Progenitor cell of endocrine pancreas (in vitro differentiated cells): ENCODE measurements around the gene ORAI2. TPM values are rescaled to one million over a fixed set of nuclear protein-coding genes. Genes with fewer than 3 reads are reported as not detected.
"Not testable (repeated sequence)": the region's sequence is repeated elsewhere in the genome, so short reads cannot be mapped to it uniquely, and the experiment has no call there.

ENCODE experiments used
- DNase-seq: peaks from one replicate; pipeline ENCODE4 v3.0.0; 2021; ENCODE audit warnings: low spot score; ENCODE audit not compliant: unreplicated experiment
- H3K27ac Mint-ChIP-seq: 2 replicates; pipeline ENCODE4 v1.8.0; 2021; ENCODE audit warnings: mild to moderate bottlenecking, moderate library complexity, mixed read lengths
- H3K27me3 Mint-ChIP-seq: 2 replicates; pipeline ENCODE4 v1.8.0; 2021; ENCODE audit warnings: mixed read lengths
- H3K36me3 Mint-ChIP-seq: 2 replicates; pipeline ENCODE4 v1.8.0; 2022; ENCODE audit warnings: mixed read lengths; ENCODE audit not compliant: insufficient read depth
- H3K4me1 Mint-ChIP-seq: 2 replicates; pipeline ENCODE4 v1.8.0; 2021; ENCODE audit warnings: low read depth, mixed read lengths
- H3K4me3 Mint-ChIP-seq: 2 replicates; pipeline ENCODE4 v1.8.0; 2021; ENCODE audit warnings: low read depth, mild to moderate bottlenecking, moderate library complexity, mixed read lengths
- H3K9me3 Mint-ChIP-seq: 2 replicates; pipeline ENCODE4 v1.8.0; 2021; ENCODE audit warnings: low read depth, mixed read lengths
- total RNA-seq: library from RNA; stranded (reverse); gene quantifications from 2 replicates; pipeline ENCODE4 v1.2.1, GENCODE V29; 2021
- TF ChIP-seq, protein P1 (sequence below): fragments of 200-600 bp; sonication (generic); IDR thresholded peaks from one replicate; pipeline ENCODE4 v1.5.0; 2021; ENCODE audit warnings: antibody characterized with exemption, mild to moderate bottlenecking; ENCODE audit not compliant: unreplicated experiment

The ORAI2 gene
- total RNA-seq, 1 donor from 2014 or later = 41.8 TPM

DNA sequence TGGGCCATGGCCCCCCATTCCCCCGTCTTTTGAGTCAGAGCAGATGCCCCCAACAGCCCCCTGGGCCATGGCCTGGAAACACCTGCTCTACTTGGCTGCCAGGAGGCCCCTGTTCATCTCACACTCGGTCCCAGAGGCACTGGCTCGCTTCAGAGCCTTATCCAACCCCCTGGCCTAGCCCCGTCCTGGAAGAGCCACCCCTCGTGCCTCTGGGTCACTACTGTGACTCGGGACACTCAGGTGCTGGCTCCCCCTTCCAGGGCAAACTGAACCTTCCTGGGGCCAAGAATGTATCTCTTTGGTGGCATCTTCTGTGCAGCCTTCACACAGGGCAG lies 38.4 kb downstream of the ORAI2 start:
- H3K27me3 Mint-ChIP-seq = no peaks in the 10 kb centered on the region
- TF ChIP-seq, protein P1, sequence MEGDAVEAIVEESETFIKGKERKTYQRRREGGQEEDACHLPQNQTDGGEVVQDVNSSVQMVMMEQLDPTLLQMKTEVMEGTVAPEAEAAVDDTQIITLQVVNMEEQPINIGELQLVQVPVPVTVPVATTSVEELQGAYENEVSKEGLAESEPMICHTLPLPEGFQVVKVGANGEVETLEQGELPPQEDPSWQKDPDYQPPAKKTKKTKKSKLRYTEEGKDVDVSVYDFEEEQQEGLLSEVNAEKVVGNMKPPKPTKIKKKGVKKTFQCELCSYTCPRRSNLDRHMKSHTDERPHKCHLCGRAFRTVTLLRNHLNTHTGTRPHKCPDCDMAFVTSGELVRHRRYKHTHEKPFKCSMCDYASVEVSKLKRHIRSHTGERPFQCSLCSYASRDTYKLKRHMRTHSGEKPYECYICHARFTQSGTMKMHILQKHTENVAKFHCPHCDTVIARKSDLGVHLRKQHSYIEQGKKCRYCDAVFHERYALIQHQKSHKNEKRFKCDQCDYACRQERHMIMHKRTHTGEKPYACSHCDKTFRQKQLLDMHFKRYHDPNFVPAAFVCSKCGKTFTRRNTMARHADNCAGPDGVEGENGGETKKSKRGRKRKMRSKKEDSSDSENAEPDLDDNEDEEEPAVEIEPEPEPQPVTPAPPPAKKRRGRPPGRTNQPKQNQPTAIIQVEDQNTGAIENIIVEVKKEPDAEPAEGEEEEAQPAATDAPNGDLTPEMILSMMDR = no peak
- H3K9me3 Mint-ChIP-seq = no peaks in the 10 kb centered on the region
- no peak overlapping the region for H3K4me3 Mint-ChIP-seq
- DNase-seq = no peak
- H3K36me3 Mint-ChIP-seq = peaks cover 3% of the 10 kb centered on the region
- H3K27ac Mint-ChIP-seq = peak overlapping the region; percentile 13
- H3K4me1 Mint-ChIP-seq = no peaks in the 10 kb centered on the region

DNA sequence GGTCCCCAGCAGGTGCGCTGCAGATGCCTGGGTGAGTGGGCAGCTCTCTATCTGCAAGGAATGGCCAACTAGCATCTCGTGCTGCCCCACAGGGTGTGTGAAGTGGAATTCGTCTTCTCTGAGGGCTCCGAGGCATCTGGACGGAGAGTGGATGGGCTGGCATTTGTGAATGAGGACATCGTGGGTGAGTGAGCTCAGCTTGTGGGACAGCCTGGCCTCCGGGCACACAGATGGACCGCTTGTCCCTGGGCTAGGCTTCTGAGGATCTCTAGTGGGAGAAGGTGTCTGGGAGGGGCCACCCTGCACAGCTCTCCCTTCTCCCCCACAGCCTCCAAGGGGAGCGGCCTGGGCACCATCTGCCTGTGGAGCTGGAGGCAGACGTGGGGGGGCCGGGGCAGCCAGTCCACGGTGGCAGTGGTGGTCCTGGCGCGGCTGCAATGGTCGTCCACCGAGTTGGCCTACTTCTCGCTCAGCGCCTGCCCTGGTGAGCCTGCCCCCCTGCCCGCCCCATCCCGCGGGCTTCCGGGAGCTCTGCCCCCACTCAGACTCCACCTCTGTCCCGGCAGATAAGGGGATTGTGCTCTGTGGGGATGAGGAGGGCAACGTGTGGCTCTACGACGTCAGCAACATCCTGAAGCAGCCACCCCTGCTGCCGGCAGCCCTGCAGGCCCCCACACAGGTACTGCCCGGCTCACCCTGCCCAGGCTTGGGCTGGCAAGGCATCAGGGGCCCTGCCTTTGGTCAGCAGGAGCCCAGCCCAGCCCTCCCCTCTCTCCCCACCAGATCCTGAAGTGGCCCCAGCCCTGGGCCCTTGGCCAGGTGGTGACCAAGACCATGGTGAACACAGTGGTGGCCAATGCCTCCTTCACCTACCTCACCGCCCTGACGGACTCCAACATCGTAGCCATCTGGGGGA lies 39.0 kb downstream of the ORAI2 start:
- Mint-ChIP-seq H3K27ac (peak overlapping the region; percentile 13), H3K36me3 (peaks cover 3% of the 10 kb centered on the region), H3K4me3 (no peak overlapping the region), H3K27me3 (no peaks in the 10 kb centered on the region), H3K4me1 (no peaks in the 10 kb centered on the region), H3K9me3 (no peaks in the 10 kb centered on the region)
- TF ChIP-seq, protein P1 = no peak
- DNase-seq = no peak

DNA sequence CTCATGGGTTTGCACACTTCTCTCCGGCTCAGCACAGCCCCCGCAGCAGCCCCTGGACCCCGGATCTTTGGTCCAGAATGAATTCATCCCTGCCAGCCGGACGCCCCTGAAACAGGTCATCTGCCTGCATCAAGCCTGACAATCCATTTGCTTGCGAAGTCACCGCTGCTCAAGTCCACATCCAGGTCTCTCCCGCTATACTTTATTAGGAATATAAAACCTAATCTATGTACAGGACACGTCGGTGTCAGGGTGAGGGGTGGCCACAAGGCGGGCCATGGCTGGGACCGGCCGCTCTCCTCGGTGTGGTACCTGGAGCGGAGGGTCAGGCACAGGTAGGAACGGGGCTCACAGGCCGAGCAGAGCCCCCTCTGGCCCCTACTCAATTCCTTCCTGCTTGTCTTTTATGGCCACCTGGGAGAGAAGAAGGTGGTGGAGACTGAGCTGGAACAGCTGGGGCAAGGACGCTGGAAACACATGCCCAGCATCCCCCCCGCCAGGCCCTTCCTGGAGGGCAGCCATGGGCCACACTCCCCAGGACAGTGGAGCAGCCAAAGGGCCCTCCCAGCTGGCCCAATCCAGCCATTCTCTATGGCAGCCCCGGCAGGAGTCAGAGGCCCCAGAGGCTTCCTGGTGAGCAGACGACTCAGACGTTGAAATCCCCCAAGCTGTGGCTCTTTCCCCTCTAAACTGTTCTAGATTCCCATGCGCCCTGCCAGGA lies 40.1 kb downstream of the ORAI2 start:
- Mint-ChIP-seq H3K27me3 (no peaks in the 10 kb centered on the region), H3K4me3 (no peak overlapping the region), H3K36me3 (peaks cover 3% of the 10 kb centered on the region), H3K4me1 (no peaks in the 10 kb centered on the region), H3K9me3 (no peaks in the 10 kb centered on the region), H3K27ac (no peak overlapping the region)
- TF ChIP-seq, protein P1 = no peak
- DNase-seq = no peak

- H3K4me3 Mint-ChIP-seq, H3K36me3 Mint-ChIP-seq, H3K27ac Mint-ChIP-seq, H3K4me1 Mint-ChIP-seq, DNase-seq, H3K9me3 Mint-ChIP-seq, H3K27me3 Mint-ChIP-seq: not testable (repeated sequence)
These were observed 40.7 kb downstream of the ORAI2 start for GRCh38 chr7:102474116-102474515.

DNA sequence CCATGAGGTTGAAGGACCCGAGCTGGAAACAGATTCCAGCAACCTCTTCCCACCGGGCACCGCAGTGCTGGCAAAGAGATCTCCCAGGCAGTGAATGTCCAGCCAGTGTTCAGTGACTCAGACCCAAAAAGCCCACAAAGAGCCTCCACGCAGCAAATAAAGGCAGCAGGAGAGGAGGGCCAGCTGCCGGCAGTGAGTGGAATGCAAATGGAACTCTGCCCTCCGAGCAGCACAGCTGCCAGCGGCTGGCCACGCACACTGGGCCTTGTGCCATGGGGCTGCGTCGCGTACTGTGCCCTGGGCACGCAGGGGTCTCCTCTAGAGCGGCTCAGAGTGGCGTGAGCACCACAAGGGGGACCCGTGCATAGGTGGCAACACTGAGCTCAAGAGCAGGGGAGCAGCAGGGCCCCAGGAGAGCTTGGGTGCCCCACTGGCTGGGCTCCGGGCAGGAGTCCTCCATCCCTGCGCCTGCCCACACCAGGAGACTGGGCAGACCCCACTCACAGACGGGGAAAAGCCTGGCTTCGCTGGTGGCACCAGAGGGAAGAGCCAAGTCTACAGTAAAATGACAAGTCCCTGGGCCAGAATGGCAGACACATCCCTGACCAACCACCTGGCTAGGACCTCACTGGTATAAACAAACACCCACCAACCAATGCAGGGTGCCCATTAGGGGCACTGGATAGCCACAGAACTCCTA lies 41.5 kb downstream of the ORAI2 start:
- H3K36me3 Mint-ChIP-seq, H3K4me3 Mint-ChIP-seq, DNase-seq, H3K4me1 Mint-ChIP-seq, H3K27ac Mint-ChIP-seq, H3K9me3 Mint-ChIP-seq, H3K27me3 Mint-ChIP-seq: not testable (repeated sequence)
